Measurements from ENCODE around the gene CATSPER1. TPM values are rescaled to one million over a fixed set of nuclear protein-coding genes. Genes with fewer than 3 reads are reported as not detected.
A peak's percentile ranks its signal among the peaks of the same experiment; 100 is the strongest.

Gene CATSPER1
- total RNA-seq, 1 donor from 2014 or later = 0.54 TPM

GRCh38 chr11:66071381-66071801 lies 45.1 kb upstream of the CATSPER1 start:
- TF ChIP-seq CTCF (IDR thresholded peaks at IDR 0.05) = no peak
- Mint-ChIP-seq H3K27me3 (ENCODE audit: unreplicated experiment) (no peaks in the 10 kb centered on the region), H3K9me3 (ENCODE audit: unreplicated experiment) (no peaks in the 10 kb centered on the region), H3K4me1 (ENCODE audit: unreplicated experiment) (peaks cover 42% of the 10 kb centered on the region), H3K4me3 (ENCODE audit: unreplicated experiment) (peak overlapping the region; percentile 88), H3K27ac (ENCODE audit: unreplicated experiment) (peak overlapping the region; percentile 71), H3K36me3 (ENCODE audit: unreplicated experiment) (peaks cover 35% of the 10 kb centered on the region)
- peak; percentile 34 for DNase-seq (ENCODE audit: extremely low spot score, unreplicated experiment)

- Mint-ChIP-seq H3K36me3 (ENCODE audit: unreplicated experiment) (peaks cover 37% of the 10 kb centered on the region), H3K27me3 (ENCODE audit: unreplicated experiment) (no peaks in the 10 kb centered on the region), H3K4me1 (ENCODE audit: unreplicated experiment) (peaks cover 42% of the 10 kb centered on the region), H3K4me3 (ENCODE audit: unreplicated experiment) (peak overlapping the region; percentile 88), H3K27ac (ENCODE audit: unreplicated experiment) (peak overlapping the region; percentile 71), H3K9me3 (ENCODE audit: unreplicated experiment) (no peaks in the 10 kb centered on the region)
- TF ChIP-seq CTCF (IDR thresholded peaks at IDR 0.05) = no peak
- DNase-seq (ENCODE audit: extremely low spot score, unreplicated experiment) = peak; percentile 85
Observed at GRCh38 chr11:66070604-66071380, 44.5 kb upstream of the CATSPER1 start.

GRCh38 chr11:66069715-66070603 lies 43.7 kb upstream of the CATSPER1 start, which contains the start of gene PACS1:
Gene PACS1, plus strand, starts transcription at chr11:66070272. Its CDS starts 215 bp downstream, at chr11:66070487.
- TF ChIP-seq CTCF (IDR thresholded peaks at IDR 0.05) = peak; percentile 6
- Mint-ChIP-seq H3K27ac (ENCODE audit: unreplicated experiment) (peak within 1 kb of the TSS; percentile 97), H3K4me3 (ENCODE audit: unreplicated experiment) (peak within 1 kb of the TSS; percentile 88), H3K4me1 (ENCODE audit: unreplicated experiment) (peaks cover 42% of the 10 kb centered on the region), H3K36me3 (ENCODE audit: unreplicated experiment) (peaks cover 42% of the 10 kb centered on the region), H3K27me3 (ENCODE audit: unreplicated experiment) (no peaks in the 10 kb centered on the region), H3K9me3 (ENCODE audit: unreplicated experiment) (no peaks in the 10 kb centered on the region)
- DNase-seq (ENCODE audit: extremely low spot score, unreplicated experiment) = peak; percentile 94

- TF ChIP-seq CTCF (IDR thresholded peaks at IDR 0.05) = peak; percentile 25
- Mint-ChIP-seq H3K4me1 (ENCODE audit: unreplicated experiment) (peaks cover 37% of the 10 kb centered on the region), H3K27ac (ENCODE audit: unreplicated experiment) (peak overlapping the region; percentile 97), H3K9me3 (ENCODE audit: unreplicated experiment) (no peaks in the 10 kb centered on the region), H3K36me3 (ENCODE audit: unreplicated experiment) (peaks cover 45% of the 10 kb centered on the region), H3K4me3 (ENCODE audit: unreplicated experiment) (peak overlapping the region; percentile 80), H3K27me3 (ENCODE audit: unreplicated experiment) (no peaks in the 10 kb centered on the region)
- peak; percentile 86 for DNase-seq (ENCODE audit: extremely low spot score, unreplicated experiment)
Observed at GRCh38 chr11:66068923-66069714, 42.8 kb upstream of the CATSPER1 start.
